HCT116 (cell line): Measurements from ENCODE around the gene TIAM1.

Source experiments
- EZH2phosphoT487 ChIP-seq: fragments of 200-600 bp; IDR thresholded peaks from 2 replicates; pipeline ENCODE4 v1.6.1; 2018; ENCODE audit warnings: antibody characterized with exemption, borderline replicate concordance
- POLR2AphosphoS5 ChIP-seq: IDR thresholded peaks from 2 replicates; pipeline ENCODE4 v1.6.1; 2011; ENCODE audit warnings: mild to moderate bottlenecking, low read depth, low read length, moderate library complexity
- RAD21 ChIP-seq: IDR thresholded peaks from 2 replicates; pipeline ENCODE4 v1.6.1; 2012; ENCODE audit warnings: low read depth, mild to moderate bottlenecking
- SIN3A ChIP-seq: IDR thresholded peaks from 2 replicates; pipeline ENCODE4 v1.6.1; 2012; ENCODE audit warnings: low read depth
- SP1 ChIP-seq: IDR thresholded peaks from 2 replicates; pipeline ENCODE4 v1.6.1; 2012; ENCODE audit warnings: low read depth
- TCF7L2 ChIP-seq: IDR thresholded peaks from 2 replicates; pipeline ENCODE4 v1.7.0; 2011; ENCODE audit warnings: borderline replicate concordance, inconsistent platforms; ENCODE audit not compliant: insufficient read depth, insufficient read length; ENCODE audit errors: extremely low read depth
- TF ChIP-seq, protein P1 (sequence below), 3 experiments: fragments of 200-600 bp in 1 of 3; sonication (generic) in 1 of 3; IDR thresholded peaks in 2 of 3; conservative IDR thresholded peaks in 1 of 3; 2 replicates each; pipeline ENCODE4 v1.5.1; 2012 to 2017; ENCODE audit warnings: low read depth in 2 of 3, low read length in 2 of 3, antibody characterized with exemption in 1 of 3, borderline replicate concordance in 1 of 3, control low read depth in 1 of 3, mild to moderate bottlenecking in 1 of 3, mixed read lengths in 1 of 3, mixed run types in 1 of 3, moderate library complexity in 1 of 3; ENCODE audit not compliant: insufficient read depth in 1 of 3

DNA sequence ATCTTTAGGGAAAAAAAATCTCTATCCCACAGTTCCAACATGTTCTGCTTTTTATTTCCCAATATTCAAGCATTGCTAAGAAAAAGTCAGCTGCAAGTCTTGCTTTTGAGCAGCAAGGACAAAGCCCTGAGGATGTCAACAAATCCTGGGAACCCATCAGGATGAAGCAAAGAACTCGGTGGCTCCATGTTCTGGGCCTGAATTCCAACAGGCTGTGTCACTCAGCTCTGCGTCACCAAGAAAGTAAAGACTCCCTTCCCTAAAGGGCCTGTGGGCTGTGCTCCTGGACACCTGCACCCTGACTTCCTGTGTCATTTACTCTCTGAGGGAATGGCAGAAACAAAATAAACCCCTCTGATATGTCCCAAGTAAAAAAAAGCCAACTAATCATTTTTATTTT lies 95.5 kb downstream of the TIAM1 start:
- TF ChIP-seq, protein P1, sequence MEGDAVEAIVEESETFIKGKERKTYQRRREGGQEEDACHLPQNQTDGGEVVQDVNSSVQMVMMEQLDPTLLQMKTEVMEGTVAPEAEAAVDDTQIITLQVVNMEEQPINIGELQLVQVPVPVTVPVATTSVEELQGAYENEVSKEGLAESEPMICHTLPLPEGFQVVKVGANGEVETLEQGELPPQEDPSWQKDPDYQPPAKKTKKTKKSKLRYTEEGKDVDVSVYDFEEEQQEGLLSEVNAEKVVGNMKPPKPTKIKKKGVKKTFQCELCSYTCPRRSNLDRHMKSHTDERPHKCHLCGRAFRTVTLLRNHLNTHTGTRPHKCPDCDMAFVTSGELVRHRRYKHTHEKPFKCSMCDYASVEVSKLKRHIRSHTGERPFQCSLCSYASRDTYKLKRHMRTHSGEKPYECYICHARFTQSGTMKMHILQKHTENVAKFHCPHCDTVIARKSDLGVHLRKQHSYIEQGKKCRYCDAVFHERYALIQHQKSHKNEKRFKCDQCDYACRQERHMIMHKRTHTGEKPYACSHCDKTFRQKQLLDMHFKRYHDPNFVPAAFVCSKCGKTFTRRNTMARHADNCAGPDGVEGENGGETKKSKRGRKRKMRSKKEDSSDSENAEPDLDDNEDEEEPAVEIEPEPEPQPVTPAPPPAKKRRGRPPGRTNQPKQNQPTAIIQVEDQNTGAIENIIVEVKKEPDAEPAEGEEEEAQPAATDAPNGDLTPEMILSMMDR (IDR thresholded peaks at IDR 0.05 in 2 of 3, conservative IDR thresholded peaks at IDR 0.05 in 1 of 3; ENCODE audit: borderline replicate concordance in 1 of 3, insufficient read depth in 1 of 3, low read depth in 2 of 3, low read length in 2 of 3), result no peak
- no peak for TF ChIP-seq SP1
- no peak for TF ChIP-seq TCF7L2
- TF ChIP-seq SIN3A, result no peak
- no peak for TF ChIP-seq EZH2phosphoT487
- TF ChIP-seq POLR2AphosphoS5, result no peak
- TF ChIP-seq RAD21, result no peak
